ENCODE data around the gene SH2D2A. TPM values are rescaled to one million over a fixed set of nuclear protein-coding genes. Genes with fewer than 3 reads are reported as not detected.

SH2D2A gene
- total and polyA plus RNA-seq, 9 of the 15 experiments (the other 6 are each of a cell fraction or from before 2014, with no cell fraction given): 0.89 to 33.6 (median 6.9) TPM

DNA sequence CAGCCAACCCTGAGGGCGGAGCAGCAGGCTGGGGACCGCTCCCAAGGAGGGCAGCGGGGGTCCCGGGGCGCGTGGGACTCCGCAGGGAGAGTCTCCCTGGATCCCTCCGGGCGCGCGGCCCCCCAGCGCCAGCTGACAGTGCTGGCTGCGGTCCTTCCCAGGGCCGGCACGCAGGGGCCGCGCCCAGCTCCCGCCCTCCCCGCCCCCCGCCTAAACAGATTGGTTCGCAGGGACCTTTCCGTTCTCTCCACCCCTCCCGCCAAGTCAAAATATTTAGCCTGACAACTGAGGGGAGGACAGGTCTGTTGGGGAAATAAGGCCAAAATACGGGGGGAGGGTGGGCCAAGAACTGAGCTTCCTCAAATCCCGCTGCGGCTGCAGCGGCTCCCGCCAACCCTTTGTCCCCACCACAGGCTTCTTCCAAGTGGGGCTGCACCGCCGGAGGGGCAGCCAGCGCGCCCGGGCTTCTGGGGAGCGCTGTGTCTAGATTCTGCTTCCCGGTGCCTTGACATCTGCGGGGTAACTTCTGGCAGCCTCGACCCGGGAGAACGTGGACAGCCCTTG is 42.4 kb upstream of the SH2D2A start, which contains the start of gene INSRR (continued):
- TF ChIP-seq, protein P1, sequence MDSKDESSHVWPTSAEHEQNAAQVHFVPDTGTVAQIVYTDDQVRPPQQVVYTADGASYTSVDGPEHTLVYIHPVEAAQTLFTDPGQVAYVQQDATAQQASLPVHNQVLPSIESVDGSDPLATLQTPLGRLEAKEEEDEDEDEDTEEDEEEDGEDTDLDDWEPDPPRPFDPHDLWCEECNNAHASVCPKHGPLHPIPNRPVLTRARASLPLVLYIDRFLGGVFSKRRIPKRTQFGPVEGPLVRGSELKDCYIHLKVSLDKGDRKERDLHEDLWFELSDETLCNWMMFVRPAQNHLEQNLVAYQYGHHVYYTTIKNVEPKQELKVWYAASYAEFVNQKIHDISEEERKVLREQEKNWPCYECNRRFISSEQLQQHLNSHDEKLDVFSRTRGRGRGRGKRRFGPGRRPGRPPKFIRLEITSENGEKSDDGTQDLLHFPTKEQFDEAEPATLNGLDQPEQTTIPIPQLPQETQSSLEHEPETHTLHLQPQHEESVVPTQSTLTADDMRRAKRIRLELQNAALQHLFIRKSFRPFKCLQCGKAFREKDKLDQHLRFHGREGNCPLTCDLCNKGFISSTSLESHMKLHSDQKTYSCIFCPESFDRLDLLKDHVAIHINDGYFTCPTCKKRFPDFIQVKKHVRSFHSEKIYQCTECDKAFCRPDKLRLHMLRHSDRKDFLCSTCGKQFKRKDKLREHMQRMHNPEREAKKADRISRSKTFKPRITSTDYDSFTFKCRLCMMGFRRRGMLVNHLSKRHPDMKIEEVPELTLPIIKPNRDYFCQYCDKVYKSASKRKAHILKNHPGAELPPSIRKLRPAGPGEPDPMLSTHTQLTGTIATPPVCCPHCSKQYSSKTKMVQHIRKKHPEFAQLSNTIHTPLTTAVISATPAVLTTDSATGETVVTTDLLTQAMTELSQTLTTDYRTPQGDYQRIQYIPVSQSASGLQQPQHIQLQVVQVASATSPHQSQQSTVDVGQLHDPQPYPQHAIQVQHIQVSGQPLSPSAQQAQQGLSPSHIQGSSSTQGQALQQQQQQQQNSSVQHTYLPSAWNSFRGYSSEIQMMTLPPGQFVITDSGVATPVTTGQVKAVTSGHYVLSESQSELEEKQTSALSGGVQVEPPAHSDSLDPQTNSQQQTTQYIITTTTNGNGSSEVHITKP (IDR thresholded peaks at IDR 0.05; ENCODE audit: partially characterized antibody): peak; percentile 88
- no peak for TF ChIP-seq EGR1 (conservative IDR thresholded peaks at IDR 0.05)
- TF ChIP-seq CHD1 (IDR thresholded peaks at IDR 0.05; ENCODE audit: low read length): peak; percentile 55
- TF ChIP-seq, protein P2, sequence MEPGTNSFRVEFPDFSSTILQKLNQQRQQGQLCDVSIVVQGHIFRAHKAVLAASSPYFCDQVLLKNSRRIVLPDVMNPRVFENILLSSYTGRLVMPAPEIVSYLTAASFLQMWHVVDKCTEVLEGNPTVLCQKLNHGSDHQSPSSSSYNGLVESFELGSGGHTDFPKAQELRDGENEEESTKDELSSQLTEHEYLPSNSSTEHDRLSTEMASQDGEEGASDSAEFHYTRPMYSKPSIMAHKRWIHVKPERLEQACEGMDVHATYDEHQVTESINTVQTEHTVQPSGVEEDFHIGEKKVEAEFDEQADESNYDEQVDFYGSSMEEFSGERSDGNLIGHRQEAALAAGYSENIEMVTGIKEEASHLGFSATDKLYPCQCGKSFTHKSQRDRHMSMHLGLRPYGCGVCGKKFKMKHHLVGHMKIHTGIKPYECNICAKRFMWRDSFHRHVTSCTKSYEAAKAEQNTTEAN (CRISPR knock-in tag; IDR thresholded peaks at IDR 0.05): no peak
- 0 out of 4 replicates have a peak, but pooled peaks of 1 of the 2 experiments have one; percentile 15 for TF ChIP-seq NONO (IDR thresholded peaks at IDR 0.05; ENCODE audit: low read depth in 2 of 2, low read length in 1 of 2)
- TF ChIP-seq POLR2G (IDR thresholded peaks at IDR 0.05; ENCODE audit: low read depth, low read length): peak; percentile 47
- TF ChIP-seq RB1 (IDR thresholded peaks at IDR 0.05; ENCODE audit: low read depth): 0 out of 2 replicates have a peak, but pooled peaks have one; percentile 39
- TF ChIP-seq STAT5A (IDR thresholded peaks at IDR 0.05; ENCODE audit: borderline replicate concordance, low read length): no peak
- TF ChIP-seq LCOR (CRISPR knock-in tag; IDR thresholded peaks at IDR 0.05): 0 out of 2 replicates have a peak, but pooled peaks have one; percentile 40

All from K562 (cell line).